Neural progenitor cell (in vitro differentiated cells): ENCODE results near the gene HLA-DPB1. TPM values are rescaled to one million over a fixed set of nuclear protein-coding genes. Genes with fewer than 3 reads are reported as not detected.

Experiments used
- DNase-seq: peaks from one replicate; pipeline ENCODE4 v3.0.0-alpha.2; 2016; ENCODE audit warnings: low spot score
- H2AFZ ChIP-seq: fragments of 200-600 bp; sonication (generic); replicated peaks from 2 replicates; pipeline ENCODE4 v1.6.1; 2016; ENCODE audit warnings: antibody characterized with exemption
- H3F3A ChIP-seq: fragments of 200-600 bp; sonication (generic); 2 replicates; pipeline ENCODE4 v1.6.1; 2016; ENCODE audit warnings: antibody characterized with exemption, low read depth
- H3K27ac ChIP-seq: fragments of 200-600 bp; sonication (generic); 2 replicates; pipeline ENCODE4 v1.5.1; 2016; ENCODE audit warnings: mild to moderate bottlenecking
- H3K27me3 ChIP-seq: fragments of 200-600 bp; sonication (generic); 2 replicates; pipeline ENCODE4 v1.6.1; 2016; ENCODE audit warnings: mild to moderate bottlenecking, moderate library complexity
- H3K36me3 ChIP-seq: fragments of 200-600 bp; sonication (generic); 2 replicates; pipeline ENCODE4 v1.5.1; 2016
- H3K4me1 ChIP-seq: fragments of 200-600 bp; sonication (generic); 2 replicates; pipeline ENCODE4 v1.6.1; 2016; ENCODE audit warnings: mixed run types
- H3K4me2 ChIP-seq: fragments of 200-600 bp; sonication (generic); 2 replicates; pipeline ENCODE4 v1.6.1; 2016
- H3K4me3 ChIP-seq: fragments of 200-600 bp; sonication (generic); 2 replicates; pipeline ENCODE4 v1.5.1; 2016
- H3K79me2 ChIP-seq: fragments of 200-600 bp; sonication (generic); 2 replicates; pipeline ENCODE4 v1.6.1; 2016; ENCODE audit warnings: low read depth
- H3K9ac ChIP-seq: fragments of 200-600 bp; sonication (generic); 2 replicates; pipeline ENCODE4 v1.6.1; 2016
- H3K9me3 ChIP-seq: fragments of 200-600 bp; sonication (generic); 2 replicates; pipeline ENCODE4 v1.5.1; 2016; ENCODE audit warnings: low read depth
- H4K20me1 ChIP-seq: fragments of 200-600 bp; sonication (generic); 2 replicates; pipeline ENCODE4 v1.6.1; 2016; ENCODE audit warnings: low read depth
- H3K27ac Mint-ChIP-seq: 3 replicates; pipeline ENCODE4 v1.8.0; 2021; ENCODE audit warnings: mixed read lengths
- H3K27me3 Mint-ChIP-seq: 2 replicates; pipeline ENCODE4 v1.8.0; 2022; ENCODE audit warnings: low read depth, mild to moderate bottlenecking, inconsistent platforms, moderate library complexity, mixed read lengths; ENCODE audit not compliant: insufficient read depth
- H3K36me3 Mint-ChIP-seq: 3 replicates; pipeline ENCODE4 v1.8.0; 2021; ENCODE audit warnings: mixed read lengths
- H3K4me1 Mint-ChIP-seq: 3 replicates; pipeline ENCODE4 v1.8.0; 2021; ENCODE audit warnings: mixed read lengths
- H3K4me3 Mint-ChIP-seq: 3 replicates; pipeline ENCODE4 v1.8.0; 2021; ENCODE audit warnings: mild to moderate bottlenecking, moderate library complexity, mixed read lengths
- H3K9me3 Mint-ChIP-seq: 3 replicates; pipeline ENCODE4 v1.8.0; 2020; ENCODE audit warnings: mixed read lengths
- CTCF ChIP-seq: fragments of 200-600 bp; sonication (generic); IDR thresholded peaks from 2 replicates; pipeline ENCODE4 v1.5.1; 2017; ENCODE audit warnings: antibody characterized with exemption, mild to moderate bottlenecking
- EZH2 ChIP-seq: fragments of 200-600 bp; sonication (generic); IDR thresholded peaks from 2 replicates; pipeline ENCODE4 v1.6.1; 2017; ENCODE audit warnings: antibody characterized with exemption, mild to moderate bottlenecking, moderate library complexity
- EZH2phosphoT487 ChIP-seq: fragments of 200-600 bp; sonication (generic); IDR thresholded peaks from 2 replicates; pipeline ENCODE4 v1.6.1; 2017; ENCODE audit warnings: antibody characterized with exemption
- total RNA-seq: library from RNA; depleted of rRNA; stranded (reverse); fragments of >200 nt; gene quantifications from 2 replicates; pipeline ENCODE4 v1.2.3, GENCODE V29; 2015; ENCODE audit warnings: low replicate concordance

The HLA-DPB1 gene
- total RNA-seq, 1 donor from 2014 or later = 8.0 TPM

- no peak overlapping the region for H3K9ac ChIP-seq
- peak overlapping the region; percentile 76 for H3K4me2 ChIP-seq
- Mint-ChIP-seq H3K36me3 (no peaks in the 10 kb centered on the region), H3K4me3 (peak overlapping the region; percentile 95), H3K27ac (no peak overlapping the region), H3K27me3 (peaks cover 13% of the 10 kb centered on the region), H3K9me3 (no peaks in the 10 kb centered on the region), H3K4me1 (peaks cover 35% of the 10 kb centered on the region)
- peak; percentile 15 for DNase-seq
- H3K4me1 ChIP-seq = no peaks in the 10 kb centered on the region
- H2AFZ ChIP-seq = peak overlapping the region; percentile 86
- H3K9me3 ChIP-seq = no peaks in the 10 kb centered on the region
- H4K20me1 ChIP-seq = no peaks in the 10 kb centered on the region
- H3K27ac ChIP-seq = no peak overlapping the region
- TF ChIP-seq EZH2phosphoT487 (no peak), EZH2 (no peak), CTCF (no peak)
- peak overlapping the region; percentile 51 for H3K4me3 ChIP-seq
- H3F3A ChIP-seq = peaks cover 10% of the 10 kb centered on the region
- H3K27me3 ChIP-seq = peaks cover 12% of the 10 kb centered on the region
- H3K79me2 ChIP-seq = no peaks in the 10 kb centered on the region
- no peaks in the 10 kb centered on the region for H3K36me3 ChIP-seq
Observed at GRCh38 chr6:33081098-33081824, 5.5 kb downstream of the HLA-DPB1 start.

- peak; percentile 81 for DNase-seq
- no peak for TF ChIP-seq EZH2
- TF ChIP-seq CTCF = peak; percentile 76
- no peak for TF ChIP-seq EZH2phosphoT487
Observed at GRCh38 chr6:33082702-33083101, 6.9 kb downstream of the HLA-DPB1 start.

GRCh38 chr6:33085627-33086026 lies 9.8 kb downstream of the HLA-DPB1 start:
- no peak overlapping the region for H3K9ac ChIP-seq
- no peak overlapping the region for H3K27ac ChIP-seq
- no peak overlapping the region for H2AFZ ChIP-seq
- Mint-ChIP-seq H3K36me3 (no peaks in the 10 kb centered on the region), H3K9me3 (no peaks in the 10 kb centered on the region), H3K4me3 (no peak overlapping the region), H3K27ac (no peak overlapping the region), H3K27me3 (peaks cover 5% of the 10 kb centered on the region), H3K4me1 (peaks cover 19% of the 10 kb centered on the region)
- H3F3A ChIP-seq = peaks cover 6% of the 10 kb centered on the region
- no peak for DNase-seq
- no peaks in the 10 kb centered on the region for H3K9me3 ChIP-seq
- TF ChIP-seq CTCF (no peak), EZH2 (no peak), EZH2phosphoT487 (no peak)
- H3K36me3 ChIP-seq = no peaks in the 10 kb centered on the region
- H3K27me3 ChIP-seq = peaks cover 9% of the 10 kb centered on the region
- H3K4me2 ChIP-seq = no peak overlapping the region
- no peak overlapping the region for H3K4me3 ChIP-seq
- H3K4me1 ChIP-seq = no peaks in the 10 kb centered on the region
- H4K20me1 ChIP-seq = no peaks in the 10 kb centered on the region
- H3K79me2 ChIP-seq = no peaks in the 10 kb centered on the region

More at GRCh38 chr6:33082702-33083101, 6.9 kb downstream of the HLA-DPB1 start:
- Mint-ChIP-seq H3K27me3 (peaks cover 13% of the 10 kb centered on the region), H3K27ac (no peak overlapping the region), H3K4me1 (peaks cover 35% of the 10 kb centered on the region), H3K4me3 (peak overlapping the region; percentile 49), H3K9me3 (no peaks in the 10 kb centered on the region), H3K36me3 (no peaks in the 10 kb centered on the region)
- Histone ChIP-seq H3K79me2 (no peaks in the 10 kb centered on the region), H4K20me1 (no peaks in the 10 kb centered on the region), H2AFZ (no peak overlapping the region), H3K36me3 (no peaks in the 10 kb centered on the region), H3K9me3 (no peaks in the 10 kb centered on the region), H3K4me3 (no peak overlapping the region), H3K4me2 (no peak overlapping the region), H3K4me1 (no peaks in the 10 kb centered on the region), H3K27me3 (peaks cover 12% of the 10 kb centered on the region), H3K9ac (no peak overlapping the region), H3F3A (peaks cover 10% of the 10 kb centered on the region), H3K27ac (no peak overlapping the region)
